Raji (cell line): Measurements from ENCODE around the gene CDRT4.

Experiments used
- POLR2A ChIP-seq: IDR thresholded peaks from 2 replicates; pipeline ENCODE4 v1.6.1; 2011; ENCODE audit warnings: low read depth, low read length, control low read depth; ENCODE audit not compliant: insufficient read depth

The CDRT4 gene

GRCh38 chr17:15472891-15473290 lies 5.5 kb upstream of the CDRT4 start:
- TF ChIP-seq POLR2A: no peak

DNA sequence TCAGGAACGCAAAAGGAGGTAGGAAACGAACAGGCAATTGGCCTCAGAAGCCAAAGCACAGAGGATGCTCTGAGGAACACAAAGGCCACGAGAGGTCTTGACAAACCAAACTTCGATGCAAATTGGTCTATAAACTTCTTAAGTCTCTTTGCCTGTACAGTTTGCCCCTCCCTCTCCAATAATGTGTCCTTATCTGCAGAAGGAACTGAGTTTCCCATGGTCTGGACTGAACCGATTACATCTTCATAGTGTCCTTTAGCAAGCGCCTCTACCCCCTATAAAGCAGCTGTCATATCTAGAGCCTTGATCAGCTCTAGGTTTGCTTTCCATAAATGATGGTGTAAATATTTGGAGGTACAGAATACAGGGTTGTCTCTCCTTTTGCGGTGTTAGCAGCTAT lies 3.1 kb upstream of the CDRT4 start:
- no peak for TF ChIP-seq POLR2A

DNA sequence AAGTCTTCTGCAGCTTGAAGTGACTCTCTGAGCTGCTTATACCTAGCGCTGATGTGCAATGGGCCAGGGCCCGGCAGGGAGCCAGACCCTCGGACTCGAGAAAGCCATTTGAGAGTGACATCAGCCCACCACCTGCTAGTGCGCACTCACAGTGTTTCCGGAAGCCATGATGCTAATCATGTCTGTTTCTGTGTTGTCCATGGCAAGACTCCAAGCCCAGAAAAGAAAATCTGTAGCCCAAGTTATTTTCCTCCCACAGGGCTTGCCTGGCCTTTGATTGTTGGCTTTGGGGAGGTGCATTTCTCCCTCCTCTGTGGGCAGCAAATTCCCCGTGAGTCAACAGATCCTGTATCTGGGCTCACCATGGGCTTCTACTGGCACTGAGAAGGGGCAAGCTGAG lies 1.8 kb upstream of the CDRT4 start:
- no peak for TF ChIP-seq POLR2A

DNA sequence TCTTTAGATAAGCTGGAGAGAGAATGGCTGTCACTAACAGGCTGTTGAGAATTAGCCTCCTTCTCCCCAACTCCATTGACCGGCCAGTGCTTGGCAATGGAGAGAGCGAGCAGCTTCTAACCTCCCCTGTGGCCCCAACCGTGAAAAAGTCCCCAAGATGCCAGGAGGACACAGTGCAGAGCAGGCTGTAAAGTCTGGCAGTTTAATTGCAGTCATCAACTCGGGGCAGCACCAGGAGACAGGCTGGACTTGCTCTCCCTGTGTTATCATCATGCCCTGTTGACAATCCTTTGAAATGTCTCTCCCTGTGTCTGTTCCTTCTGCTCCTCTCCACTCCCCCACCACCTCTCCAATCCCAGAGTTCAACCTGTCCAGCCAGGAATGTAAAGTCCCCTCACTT lies 705 bp upstream of the CDRT4 start:
- no peak for TF ChIP-seq POLR2A

GRCh38 chr17:15466131-15466530 lies 1.3 kb downstream of the CDRT4 start:
- no peak for TF ChIP-seq POLR2A

DNA sequence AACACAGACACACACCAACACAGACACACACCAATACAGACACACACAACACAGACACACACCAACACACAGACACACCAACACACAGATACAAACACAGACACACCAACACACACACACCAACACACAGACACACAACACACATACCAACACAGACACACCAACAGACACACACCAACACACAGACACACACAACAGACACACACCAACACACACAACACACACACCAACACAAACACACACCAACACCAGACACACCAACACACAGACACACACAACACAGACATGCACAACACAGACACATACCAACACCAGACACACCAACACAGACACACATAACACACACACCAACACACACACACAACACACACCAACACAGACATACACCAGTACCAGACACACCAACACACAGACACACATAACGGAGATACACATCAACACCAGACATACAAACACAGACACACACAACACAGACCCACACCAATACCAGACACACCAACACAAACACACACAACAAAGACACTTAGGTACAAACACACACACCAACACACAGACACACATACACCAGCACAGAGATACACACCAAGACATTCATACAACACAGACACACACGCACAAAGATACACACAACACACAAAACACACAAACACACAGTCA lies 2.2 kb downstream of the CDRT4 start:
- TF ChIP-seq POLR2A: no peak

DNA sequence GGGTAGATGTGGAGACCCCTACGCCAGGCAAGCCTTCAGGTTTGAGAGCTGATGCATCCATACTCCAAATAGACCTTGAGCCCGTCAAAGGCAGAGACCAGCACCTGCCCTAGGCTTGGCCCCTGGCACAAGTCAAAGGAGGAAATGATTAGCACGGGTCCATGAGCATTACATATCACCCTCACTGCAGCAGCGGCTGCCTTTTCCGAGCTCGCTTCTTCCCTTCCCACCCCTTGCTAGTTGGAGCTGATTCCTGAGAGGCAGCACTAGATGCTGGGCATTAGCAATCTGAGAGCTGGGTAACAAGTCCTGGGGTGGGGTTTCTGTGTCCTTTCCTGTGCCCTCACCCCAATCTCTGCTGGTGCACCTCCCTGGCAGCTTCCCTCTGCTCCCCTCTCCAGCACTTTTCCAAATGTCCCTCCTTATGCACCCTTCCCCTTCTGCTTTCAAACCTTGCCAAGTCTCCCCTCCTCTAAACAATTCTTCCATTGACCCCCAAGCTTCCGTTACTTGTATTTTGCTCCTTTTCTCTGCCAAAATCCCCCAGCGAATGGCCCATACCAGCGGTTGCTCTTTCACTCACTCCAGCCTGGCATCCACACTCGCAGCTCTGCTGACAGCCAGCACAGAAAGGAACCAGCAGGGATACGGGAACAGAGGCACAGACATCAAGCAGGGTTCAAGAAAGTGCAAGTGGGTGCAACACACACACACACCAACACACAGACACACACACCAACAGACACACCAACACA lies 3.0 kb downstream of the CDRT4 start:
- TF ChIP-seq POLR2A: no peak

DNA sequence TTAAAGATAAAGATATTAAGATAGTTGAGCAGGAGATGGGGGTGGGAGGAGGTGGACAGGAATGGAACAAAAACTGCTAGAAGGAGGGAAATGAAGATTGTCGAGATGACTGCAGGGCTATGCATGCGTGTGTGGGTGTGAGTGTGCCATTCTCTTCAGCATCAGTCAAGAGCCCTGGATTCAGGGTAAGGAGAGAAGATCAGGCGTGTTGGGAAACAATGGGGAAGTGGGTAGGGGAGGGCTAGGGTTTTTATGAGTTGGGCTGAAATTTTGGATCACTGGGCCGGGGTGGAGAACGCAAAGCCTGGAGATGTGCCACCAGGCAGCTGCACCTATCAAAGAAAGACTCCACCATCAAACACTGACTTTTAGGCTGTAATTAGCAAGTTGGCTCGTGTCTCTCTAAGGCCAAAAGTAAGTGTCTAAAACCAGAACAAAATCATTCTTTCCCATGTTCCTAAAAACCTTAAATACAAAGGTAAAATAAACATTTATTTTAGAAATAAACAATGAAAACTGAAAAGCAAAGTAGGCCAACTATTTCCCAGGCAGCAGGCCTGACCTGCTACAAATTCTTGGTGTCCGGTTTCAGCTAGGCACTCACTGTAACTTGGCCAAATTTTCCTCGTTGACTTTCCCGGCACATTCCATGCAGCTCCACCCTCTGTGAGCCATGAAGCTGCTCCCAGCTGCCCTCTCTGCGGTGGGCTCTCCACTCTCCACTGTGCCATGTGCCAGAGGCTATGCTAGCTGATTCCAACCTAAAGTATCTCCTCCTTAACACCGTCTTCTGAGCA lies 4.2 kb downstream of the CDRT4 start:
- no peak for TF ChIP-seq POLR2A

DNA sequence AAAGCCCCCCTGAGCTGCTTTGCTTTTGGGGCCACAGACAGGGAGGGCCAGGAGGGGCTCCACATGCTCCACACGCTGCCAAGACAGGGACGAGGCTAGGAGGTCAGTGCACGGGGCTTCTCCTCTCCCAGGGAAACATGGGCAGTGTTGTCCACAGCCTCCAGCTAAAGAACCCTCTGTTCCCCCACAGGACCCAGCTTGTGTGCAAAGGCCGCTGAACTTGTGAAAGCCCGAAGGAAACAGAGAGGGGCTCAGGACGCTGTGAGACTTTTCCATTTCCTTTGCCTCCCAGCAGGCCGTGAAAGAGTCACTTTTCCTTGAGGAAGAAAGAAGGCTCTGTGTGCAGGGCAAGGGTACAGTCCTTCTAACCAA lies 9.7 kb downstream of the CDRT4 start:
- TF ChIP-seq POLR2A: no peak

- TF ChIP-seq POLR2A: no peak
Observed at GRCh38 chr17:15456972-15457722, 10.3 kb downstream of the CDRT4 start.

- TF ChIP-seq POLR2A: no peak
Observed at GRCh38 chr17:15456496-15456895, 10.9 kb downstream of the CDRT4 start.

GRCh38 chr17:15454346-15454745 lies 13.1 kb downstream of the CDRT4 start:
- no peak for TF ChIP-seq POLR2A

GRCh38 chr17:15453782-15454181 lies 13.6 kb downstream of the CDRT4 start:
- TF ChIP-seq POLR2A: no peak

DNA sequence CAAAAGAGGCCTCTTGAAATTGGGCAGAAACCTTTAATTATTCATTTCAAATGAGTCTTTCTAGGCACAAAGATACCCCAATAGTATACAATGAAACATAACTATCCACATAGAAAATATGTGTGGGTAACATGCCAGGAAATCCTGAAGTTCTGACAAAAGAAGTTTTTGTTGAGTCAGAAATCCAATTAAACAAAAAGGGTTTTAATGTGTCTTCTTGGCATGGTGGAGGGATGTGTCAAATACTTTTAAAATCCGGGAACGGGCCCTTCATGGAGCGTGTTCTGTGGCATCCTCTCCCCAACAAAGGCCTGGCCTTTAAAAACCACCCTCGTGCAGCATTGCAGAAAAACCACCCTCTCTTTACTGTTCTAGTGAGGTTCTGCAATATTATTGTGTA lies 14.2 kb downstream of the CDRT4 start:
- TF ChIP-seq POLR2A: no peak

DNA sequence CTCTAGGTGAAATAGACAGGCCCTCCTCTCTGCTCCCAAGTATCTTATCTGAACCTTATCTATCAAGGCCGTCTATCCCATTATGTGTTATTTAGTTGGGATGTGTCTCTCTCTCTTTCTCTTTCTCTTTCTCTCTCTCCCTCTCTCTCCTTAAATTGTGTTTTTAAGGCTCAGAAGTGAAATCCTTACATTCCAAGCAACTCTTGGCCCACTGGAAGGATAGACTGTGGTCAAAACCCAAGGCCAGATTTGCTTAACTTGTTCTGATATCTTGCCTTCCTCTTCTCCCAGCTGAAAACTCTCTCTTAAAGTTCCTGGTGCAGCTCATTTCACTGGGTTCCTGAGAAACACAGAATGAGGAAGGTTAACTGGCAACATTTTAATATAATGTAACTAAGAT lies 14.7 kb downstream of the CDRT4 start:
- no peak for TF ChIP-seq POLR2A

DNA sequence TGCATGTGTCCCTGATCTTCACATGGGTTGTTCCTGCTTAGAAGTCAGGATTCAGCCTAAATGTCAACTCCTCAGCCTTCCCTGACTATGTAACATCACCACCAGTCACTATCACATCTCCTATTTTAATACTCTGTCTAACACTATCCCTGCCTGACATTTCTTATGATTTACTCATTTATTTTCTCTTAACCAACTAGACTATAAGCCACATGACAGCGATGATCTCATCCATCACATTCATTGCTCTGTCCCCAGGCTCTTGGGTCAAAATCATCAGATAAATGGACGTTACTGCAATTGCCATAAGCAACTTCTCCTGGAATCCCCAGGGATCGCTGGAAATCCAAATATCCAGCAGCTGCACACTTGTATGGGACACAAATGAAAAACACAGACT lies 15.7 kb downstream of the CDRT4 start:
- TF ChIP-seq POLR2A: no peak

DNA sequence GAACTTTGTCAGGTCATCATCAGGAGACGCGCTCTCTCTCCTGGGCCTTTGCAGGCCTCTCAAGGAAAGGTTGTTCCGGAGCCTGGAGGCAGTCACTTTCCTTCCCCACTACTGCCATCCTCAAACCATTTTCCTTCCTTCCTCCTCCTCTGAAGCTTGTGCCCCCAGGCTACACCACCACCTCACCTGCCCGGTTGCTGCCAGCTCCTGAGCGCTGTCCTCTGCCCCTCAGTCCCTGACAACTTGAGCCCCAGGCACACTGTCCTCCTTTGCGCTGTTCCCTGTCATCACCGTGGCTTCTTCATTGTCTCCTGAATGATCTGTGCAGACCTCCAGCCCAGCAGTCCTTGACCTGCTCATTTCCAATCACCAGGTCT lies 18.9 kb downstream of the CDRT4 start:
- TF ChIP-seq POLR2A: no peak
